NCI-H2171 treated with DMSO at 0.1 percent for 48 hours (cell line): Measurements from ENCODE around the gene TTC5.
A peak's percentile ranks its signal among the peaks of the same experiment; 100 is the strongest.
"Not testable (repeated sequence)": the region's sequence is repeated elsewhere in the genome, so short reads cannot be mapped to it uniquely, and the experiment has no call there.

Source experiments
- DNase-seq: peaks from one replicate; lab custom pipeline; 2025; lab: John Stamatoyannopoulos, UW

Gene TTC5

DNA sequence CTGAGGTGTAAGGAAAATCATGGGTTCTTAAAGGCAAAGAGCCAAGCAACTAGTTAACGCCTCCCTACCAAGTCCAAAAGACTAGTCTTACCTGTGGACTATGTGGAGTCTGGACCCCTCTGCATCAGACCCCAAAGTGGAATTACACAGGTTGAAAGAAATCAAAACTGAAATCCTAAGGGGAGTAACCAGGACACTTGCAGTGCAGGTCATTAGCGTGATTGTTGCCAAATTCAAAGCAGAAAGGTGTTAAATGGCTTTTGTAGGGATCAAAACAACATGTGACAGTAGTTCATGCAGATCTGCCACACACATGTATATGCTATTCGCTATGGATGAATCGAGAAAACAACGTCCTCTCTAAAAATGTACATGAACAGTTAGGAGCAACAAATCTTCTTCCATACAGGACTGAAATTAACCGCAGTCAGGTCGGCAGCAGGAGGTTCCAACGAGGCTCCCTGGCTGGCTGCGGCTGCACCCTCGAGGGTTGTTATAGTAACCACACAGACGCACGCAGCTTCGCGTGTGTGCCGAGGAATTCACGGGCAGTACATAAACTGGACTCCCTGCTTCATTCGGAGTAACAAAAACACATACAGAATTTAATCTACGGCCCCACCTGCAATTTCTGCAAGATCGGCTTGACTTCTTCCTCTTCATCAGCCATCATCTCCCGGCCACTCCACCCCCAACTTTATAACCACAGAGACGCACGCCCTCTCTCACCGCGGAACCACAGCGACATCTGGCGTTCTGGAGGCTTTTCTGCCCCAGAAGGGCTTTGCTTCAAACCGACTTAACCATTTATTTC lies at the start of gene TTC5:
Gene TTC5 (minus strand): TSS at position 687 of the 814 bp plus-strand sequence. CDS start 14 bp downstream, at position 673.
- peak; percentile 97 for DNase-seq

DNA sequence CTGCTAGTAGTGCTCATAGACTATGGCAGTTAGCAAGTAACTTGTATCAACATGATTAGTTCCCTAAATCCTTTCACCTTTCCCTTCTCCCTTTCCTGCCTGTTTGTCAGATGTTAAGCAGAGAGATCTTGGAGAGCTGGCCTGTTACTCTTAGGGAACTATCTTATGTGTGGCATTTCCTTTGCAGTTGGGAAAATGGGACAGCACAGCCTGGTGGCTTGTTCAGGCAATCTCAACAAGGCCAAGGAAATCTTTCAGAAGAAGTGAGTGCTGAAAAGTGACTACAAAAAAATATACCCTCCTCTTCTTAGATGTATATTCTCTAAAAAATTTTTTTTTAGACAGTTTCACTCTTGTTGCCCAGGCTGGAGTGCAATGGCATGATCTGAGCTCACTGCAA lies 45.1 kb upstream of the TTC5 start:
- DNase-seq = no peak

GRCh38 chr14:20350282-20350681 lies 44.5 kb upstream of the TTC5 start:
- DNase-seq = no peak

- no peak for DNase-seq
These were observed 42.0 kb upstream of the TTC5 start for GRCh38 chr14:20347747-20348146.

DNA sequence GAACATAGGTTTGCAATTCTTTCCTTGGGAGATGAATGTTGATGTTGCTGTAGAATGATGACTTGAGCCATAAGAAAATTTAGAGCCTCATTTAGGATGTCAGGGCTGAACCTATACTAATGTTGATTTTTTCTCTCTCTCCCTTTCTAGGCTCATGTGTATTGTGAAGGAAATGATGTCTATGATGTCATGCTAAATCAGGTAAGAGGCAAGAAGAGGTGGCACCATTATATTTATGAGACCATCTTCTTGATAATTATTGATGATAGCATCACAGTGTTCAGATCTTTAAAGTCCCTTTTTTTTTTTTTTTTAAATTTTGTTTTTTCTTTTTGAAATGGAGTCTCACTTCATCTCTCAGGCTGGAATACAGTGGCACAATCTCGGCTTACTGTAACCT lies 41.0 kb upstream of the TTC5 start:
- DNase-seq = no peak

- no peak for DNase-seq
These were observed 39.6 kb upstream of the TTC5 start for GRCh38 chr14:20345366-20345765.

GRCh38 chr14:20343862-20344220 lies 38.1 kb upstream of the TTC5 start:
- peak; percentile 90 for DNase-seq

- DNase-seq = peak; percentile 100
These were observed 37.5 kb upstream of the TTC5 start, which contains the start of gene PARP2 for GRCh38 chr14:20343092-20343861. Gene PARP2, plus strand, starts transcription at chr14:20343635. Its CDS starts 7 bp downstream, at chr14:20343642.

GRCh38 chr14:20341646-20342045 lies 35.9 kb upstream of the TTC5 start:
- DNase-seq = no peak

DNA sequence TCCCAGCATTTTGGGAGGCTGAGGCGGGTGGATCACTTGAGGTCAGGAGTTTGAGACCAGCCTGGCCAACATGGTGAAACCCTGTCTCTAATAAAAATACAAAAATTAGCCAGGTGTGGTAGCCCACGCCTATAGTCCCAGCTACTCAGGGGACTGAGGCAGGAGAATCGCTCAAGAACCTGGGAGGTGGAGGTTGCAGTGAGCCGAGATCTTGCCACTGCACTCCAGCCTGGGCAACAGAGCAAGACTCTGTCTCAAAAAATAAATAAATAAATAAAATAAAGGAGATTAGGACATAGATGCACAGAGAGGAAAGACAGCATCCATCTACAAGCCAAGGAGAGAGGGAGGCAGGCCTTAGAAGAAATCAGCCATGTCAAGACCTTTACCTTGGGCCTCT lies 35.3 kb upstream of the TTC5 start:
- not testable (repeated sequence) for DNase-seq

DNA sequence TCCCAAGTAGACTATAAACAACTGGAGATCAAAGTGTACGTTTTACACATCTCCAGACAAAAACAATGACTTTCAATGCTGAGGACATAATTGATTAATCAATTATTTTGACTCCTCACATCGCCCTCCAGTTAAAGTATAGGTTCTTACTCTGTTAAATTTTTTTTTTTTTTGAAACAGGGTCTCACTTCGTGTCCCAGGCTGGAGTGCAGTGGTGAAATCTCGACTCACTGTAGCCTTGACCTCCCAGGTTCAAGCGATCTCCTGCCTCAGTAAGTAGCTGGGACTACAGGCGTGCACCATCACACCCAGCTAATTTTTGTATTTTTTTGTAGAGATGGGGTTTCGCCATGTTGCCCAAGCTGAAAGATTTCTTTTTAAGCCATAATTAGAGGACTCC lies 28.3 kb upstream of the TTC5 start:
- no peak for DNase-seq

- no peak for DNase-seq
These were observed 27.7 kb upstream of the TTC5 start for GRCh38 chr14:20333494-20333841.

GRCh38 chr14:20332788-20333493 lies 27.2 kb upstream of the TTC5 start, which contains the start of gene CCNB1IP1:
Gene CCNB1IP1, minus strand, starts transcription at chr14:20333279. Its CDS starts 16,756 bp downstream, at chr14:20316523.
- peak; percentile 100 for DNase-seq

- peak; percentile 79 for DNase-seq
These were observed 26.7 kb upstream of the TTC5 start for GRCh38 chr14:20332431-20332787.

GRCh38 chr14:20331053-20331613 lies 25.4 kb upstream of the TTC5 start:
- DNase-seq = no peak

DNA sequence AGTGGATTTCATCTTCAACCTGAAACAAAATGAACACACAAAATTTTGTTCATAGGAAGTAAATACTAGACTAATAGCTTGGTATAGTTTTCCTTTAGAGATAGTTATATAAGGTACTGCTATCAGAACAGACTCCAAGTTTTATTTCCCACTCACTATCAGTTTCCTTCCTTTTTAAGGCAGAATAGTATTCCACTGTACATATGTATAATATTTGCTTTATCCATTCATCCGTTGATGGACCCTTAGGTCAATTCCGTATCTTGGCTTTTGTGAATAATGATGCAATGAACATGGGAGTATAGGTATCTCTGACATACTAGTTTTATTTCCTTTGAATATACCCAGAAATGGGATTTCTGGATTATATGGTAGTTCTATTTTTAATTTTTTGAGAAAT lies 23.6 kb upstream of the TTC5 start:
- no peak for DNase-seq

- DNase-seq = no peak
These were observed 23.0 kb upstream of the TTC5 start for GRCh38 chr14:20328705-20329104.

- peak; percentile 93 for DNase-seq
These were observed 21.5 kb upstream of the TTC5 start for GRCh38 chr14:20327005-20327869.

- DNase-seq = no peak
These were observed 12.0 kb upstream of the TTC5 start for GRCh38 chr14:20317720-20318119.

GRCh38 chr14:20314026-20314425 lies 8.3 kb upstream of the TTC5 start:
- no peak for DNase-seq

GRCh38 chr14:20306079-20306423 lies 300 bp upstream of the TTC5 start:
- no peak for DNase-seq
